OCI-LY7 (cell line): Measurements from ENCODE around the gene NUCB1.

ENCODE experiments used
- EZH2phosphoT487 ChIP-seq: fragments of 200-600 bp; sonication (generic); IDR thresholded peaks from 2 replicates; pipeline ENCODE4 v1.6.1; 2018; ENCODE audit warnings: low read depth, borderline replicate concordance, mild to moderate bottlenecking, mixed run types, antibody characterized with exemption, low read length, moderate library complexity, mixed read lengths
- TF ChIP-seq, protein P1 (sequence below): fragments of 200-600 bp; sonication (generic); conservative IDR thresholded peaks from 2 replicates; pipeline ENCODE4 v1.5.1; 2014; ENCODE audit warnings: mild to moderate bottlenecking, antibody characterized with exemption, low read length, moderate library complexity, mixed read lengths

DNA sequence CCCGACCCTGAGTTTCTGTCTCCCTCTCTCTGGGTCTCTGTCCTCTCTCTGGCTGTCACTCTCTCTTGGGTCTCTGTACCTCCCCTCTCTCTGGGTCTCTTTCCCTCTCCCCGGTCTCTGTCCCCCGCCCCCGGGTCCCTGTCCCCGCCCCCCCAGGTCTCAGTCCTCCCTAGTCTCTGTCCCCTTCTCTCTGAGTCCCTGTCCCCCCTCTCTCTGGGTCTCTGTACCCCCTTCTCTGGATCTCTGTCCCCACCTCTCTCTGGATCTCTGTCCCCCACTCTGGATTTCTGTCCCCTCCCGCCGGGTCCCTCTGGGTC, 62.7 kb downstream of the NUCB1 start:
- TF ChIP-seq, protein P1, sequence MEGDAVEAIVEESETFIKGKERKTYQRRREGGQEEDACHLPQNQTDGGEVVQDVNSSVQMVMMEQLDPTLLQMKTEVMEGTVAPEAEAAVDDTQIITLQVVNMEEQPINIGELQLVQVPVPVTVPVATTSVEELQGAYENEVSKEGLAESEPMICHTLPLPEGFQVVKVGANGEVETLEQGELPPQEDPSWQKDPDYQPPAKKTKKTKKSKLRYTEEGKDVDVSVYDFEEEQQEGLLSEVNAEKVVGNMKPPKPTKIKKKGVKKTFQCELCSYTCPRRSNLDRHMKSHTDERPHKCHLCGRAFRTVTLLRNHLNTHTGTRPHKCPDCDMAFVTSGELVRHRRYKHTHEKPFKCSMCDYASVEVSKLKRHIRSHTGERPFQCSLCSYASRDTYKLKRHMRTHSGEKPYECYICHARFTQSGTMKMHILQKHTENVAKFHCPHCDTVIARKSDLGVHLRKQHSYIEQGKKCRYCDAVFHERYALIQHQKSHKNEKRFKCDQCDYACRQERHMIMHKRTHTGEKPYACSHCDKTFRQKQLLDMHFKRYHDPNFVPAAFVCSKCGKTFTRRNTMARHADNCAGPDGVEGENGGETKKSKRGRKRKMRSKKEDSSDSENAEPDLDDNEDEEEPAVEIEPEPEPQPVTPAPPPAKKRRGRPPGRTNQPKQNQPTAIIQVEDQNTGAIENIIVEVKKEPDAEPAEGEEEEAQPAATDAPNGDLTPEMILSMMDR, result no peak
- no peak for TF ChIP-seq EZH2phosphoT487
